ENCODE measurements around the gene PDIK1L.

Gene PDIK1L

GRCh38 chr1:26170472-26170821 lies 58.8 kb downstream of the PDIK1L start:
- no peak for DNase-seq (ENCODE audit: low read depth in 2 of 2)

GRCh38 chr1:26171084-26172072 lies 59.8 kb downstream of the PDIK1L start, which contains the start of gene ZNF593OS:
ZNF593OS (minus strand) TSS chr1:26171832; CDS start chr1:26171661, 171 bp downstream.
- DNase-seq (ENCODE audit: low read depth in 2 of 2): no peak

Data from activated CD4-positive, alpha-beta T cell treated with anti-CD3 and anti-CD28 coated beads for 24 hours (primary cell).